DMS53 treated with DMSO at 0.1 percent for 48 hours (cell line): Measurements from ENCODE around the gene ZNF853.
"Not testable (repeated sequence)": the region's sequence is repeated elsewhere in the genome, so short reads cannot be mapped to it uniquely, and the experiment has no call there.

ENCODE experiments used
- DNase-seq: peaks from one replicate; lab custom pipeline; 2025; ENCODE audit not compliant: unreplicated experiment; lab: John Stamatoyannopoulos, UW

ZNF853 gene

DNA sequence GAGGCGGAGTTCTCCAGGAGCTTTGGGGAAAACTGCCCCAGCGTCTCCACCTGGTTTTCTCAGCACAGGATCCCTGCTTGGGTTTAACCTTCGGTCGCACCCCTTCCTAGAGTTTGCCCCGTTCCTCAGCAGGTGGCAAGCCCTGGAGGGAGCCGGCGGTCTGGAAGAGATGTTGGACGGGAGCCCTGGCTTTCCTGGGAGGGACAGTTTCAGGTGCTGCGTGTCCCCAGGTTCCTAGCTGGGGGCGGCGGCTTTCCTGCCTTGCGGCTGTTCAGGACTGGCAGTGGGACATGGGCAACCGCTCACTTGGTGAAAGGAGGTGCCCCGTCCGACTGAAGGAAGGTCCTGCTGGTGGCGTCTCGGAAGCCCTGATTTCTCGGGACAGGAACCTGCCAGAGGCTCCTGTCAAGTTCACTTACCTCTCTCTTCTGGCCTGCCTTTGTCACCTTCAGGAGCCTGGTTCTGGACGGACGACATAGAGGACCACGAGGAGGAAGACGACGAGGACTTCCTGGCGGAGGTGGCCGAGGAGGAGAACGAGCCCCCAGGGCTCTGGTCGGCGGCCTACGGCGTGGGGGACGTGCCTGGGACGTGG, 36.5 kb downstream of the ZNF853 start:
- DNase-seq = no peak

DNA sequence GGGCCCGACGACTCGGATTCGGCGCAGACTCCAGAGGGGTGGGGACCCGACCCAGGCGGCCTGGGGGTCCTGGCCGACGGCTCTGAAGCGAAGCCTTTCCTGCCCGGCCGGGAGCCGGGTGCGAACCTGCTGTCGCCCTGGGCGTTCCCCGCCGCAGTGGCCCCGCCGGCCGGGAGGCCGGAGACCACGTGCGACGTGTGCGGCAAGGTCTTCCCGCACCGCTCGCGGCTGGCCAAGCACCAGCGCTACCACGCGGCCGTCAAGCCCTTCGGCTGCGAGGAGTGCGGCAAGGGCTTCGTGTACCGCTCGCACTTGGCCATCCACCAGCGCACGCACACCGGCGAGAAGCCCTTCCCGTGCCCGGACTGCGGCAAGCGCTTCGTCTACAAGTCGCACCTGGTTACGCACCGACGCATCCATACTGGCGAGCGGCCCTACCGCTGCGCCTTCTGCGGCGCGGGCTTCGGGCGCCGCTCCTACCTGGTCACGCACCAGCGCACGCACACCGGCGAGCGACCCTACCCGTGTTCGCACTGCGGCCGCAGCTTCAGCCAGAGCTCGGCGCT, 37.1 kb downstream of the ZNF853 start:
- DNase-seq = no peak

DNA sequence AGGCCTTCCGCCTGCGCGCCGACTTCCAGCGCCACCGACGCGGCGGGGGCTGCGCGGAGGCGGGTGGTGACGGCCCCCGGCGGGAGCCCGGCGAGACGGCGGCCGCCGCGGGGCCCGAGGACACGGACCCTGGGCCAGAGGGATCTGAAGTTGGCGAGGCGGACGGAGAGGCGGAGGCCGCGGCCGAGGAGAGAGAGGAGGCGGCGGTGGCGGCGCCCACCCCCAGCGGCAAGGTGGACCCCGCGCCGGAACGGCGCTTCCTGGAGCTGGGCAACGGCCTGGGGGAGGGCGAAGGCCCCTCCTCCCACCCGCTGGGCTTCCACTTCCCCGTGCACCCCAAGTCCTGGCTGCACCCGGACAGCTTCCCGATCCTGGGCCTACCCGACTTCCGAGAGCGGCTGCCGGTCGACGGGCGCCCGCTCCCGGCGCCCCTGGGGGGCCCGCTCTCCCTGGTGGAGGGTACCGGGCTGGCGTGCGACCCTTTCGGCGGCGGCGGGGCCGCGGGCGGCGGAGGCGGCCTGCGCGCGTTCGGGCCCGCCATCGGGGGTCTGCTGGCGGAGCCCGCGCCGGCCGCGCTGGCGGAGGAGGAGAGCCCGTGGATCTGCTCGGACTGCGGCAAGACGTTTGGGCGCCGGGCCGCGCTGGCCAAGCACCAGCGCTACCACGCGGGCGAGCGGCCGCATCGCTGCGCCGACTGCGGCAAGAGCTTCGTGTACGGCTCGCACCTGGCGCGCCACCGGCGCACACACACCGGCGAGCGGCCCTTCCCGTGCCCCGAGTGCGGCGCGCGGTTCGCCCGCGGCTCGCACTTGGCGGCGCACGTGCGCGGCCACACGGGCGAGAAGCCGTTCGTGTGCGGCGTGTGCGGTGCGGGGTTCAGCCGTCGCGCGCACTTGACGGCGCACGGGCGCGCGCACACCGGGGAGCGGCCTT, 37.9 kb downstream of the ZNF853 start:
- DNase-seq = no peak

DNA sequence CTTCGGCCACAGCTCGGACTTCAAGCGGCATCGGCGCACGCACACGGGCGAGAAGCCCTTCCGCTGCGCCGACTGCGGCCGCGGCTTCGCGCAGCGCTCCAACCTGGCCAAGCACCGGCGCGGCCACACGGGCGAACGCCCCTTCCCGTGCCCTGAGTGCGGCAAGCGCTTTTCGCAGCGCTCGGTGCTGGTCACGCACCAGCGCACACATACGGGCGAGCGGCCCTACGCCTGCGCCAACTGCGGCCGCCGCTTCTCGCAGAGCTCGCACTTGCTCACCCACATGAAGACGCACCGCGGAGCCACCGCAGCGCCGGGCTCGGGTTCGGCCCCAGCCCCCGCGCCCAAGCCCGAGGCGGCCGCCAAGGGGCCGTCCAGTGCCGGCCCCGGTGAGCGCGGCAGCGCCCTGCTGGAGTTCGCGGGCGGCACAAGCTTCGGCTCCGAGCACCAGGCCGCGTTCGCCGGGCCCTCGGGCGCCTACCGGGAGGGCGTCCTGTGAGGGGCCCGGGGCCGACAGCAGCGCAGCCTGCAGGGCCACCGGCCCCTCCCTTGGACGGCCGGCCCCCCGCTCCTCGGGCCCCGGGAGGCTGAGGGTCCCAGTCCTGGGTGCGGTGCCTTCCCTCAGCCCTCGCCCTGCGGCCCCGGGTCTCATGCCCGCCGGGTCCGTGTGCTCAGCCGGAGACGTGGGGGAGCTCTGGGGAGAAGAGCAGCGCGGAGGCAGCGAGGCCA, 38.9 kb downstream of the ZNF853 start:
- DNase-seq = no peak

DNA sequence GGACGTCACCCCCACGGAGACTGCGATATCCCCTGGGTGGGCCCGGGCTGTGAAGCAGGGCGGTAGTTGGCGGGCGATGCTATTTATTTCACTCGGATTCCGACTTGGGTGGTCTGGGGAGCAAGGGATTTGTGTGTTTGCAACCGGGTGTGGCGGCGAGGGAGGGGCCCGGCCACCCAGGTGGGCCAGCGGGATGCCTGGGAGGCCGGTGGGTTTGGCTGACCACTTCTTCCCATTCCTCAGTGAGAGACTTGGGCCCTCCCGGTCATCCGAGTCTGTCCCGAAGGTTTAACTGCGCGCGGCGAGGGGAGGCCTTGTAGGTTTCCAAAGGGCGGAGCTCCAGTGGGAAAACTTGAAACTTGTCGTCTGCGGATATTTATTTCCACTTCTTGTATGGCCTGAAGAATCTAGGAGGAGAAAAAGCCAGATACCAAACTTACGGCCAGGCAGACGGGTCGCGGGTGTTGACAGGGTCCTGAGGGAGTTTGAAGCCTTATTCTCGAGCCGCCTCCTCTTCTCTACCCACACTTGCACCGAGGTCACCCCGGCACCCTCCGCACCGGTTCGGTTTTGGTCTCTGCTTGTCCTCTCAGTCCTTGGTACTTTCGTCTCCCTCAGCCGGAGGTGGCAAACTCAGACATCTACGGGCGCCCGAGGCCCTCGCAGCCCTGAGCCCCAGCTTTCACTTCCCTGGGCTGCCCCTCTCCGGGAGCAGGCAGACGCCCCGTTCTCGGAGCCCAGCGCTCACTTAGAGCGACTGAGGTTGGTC, 39.6 kb downstream of the ZNF853 start:
- no peak for DNase-seq

DNA sequence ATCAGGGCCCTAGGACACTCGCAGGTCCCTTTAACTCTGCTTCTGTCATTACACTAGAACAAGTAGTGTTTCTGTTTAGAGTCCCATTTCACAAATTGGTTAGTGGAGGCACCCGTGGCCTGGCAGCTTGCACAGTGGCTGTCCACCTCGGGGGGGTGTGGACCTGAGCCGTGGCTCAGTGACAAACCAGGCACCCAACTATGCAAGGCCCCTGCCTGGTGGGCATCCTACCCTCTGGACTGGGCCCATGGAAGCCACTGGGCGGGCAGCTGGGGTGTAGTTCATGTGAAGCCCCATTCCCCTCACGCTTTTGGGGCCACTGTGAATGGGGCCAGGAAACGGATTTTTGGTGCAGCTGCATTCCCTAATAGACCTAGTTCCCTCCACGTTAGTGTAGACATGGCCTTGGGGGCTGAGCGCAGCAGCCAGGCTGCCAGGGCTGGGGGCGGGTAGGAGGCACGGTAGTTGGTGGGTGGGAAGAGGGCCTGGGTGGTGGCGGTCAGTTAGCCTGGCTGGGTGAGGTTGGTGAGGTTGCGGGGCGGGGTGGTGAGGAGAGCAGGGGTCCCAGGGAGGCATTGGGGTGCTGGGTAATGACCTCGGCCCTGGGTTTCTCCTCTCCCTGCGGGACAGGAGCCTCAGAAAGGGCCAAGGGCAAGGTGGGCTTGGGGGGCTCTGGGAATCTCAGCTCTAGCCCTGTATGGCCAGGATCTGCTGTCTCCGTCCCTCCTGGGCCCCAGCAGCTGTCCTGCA, 40.4 kb downstream of the ZNF853 start:
- no peak for DNase-seq

DNA sequence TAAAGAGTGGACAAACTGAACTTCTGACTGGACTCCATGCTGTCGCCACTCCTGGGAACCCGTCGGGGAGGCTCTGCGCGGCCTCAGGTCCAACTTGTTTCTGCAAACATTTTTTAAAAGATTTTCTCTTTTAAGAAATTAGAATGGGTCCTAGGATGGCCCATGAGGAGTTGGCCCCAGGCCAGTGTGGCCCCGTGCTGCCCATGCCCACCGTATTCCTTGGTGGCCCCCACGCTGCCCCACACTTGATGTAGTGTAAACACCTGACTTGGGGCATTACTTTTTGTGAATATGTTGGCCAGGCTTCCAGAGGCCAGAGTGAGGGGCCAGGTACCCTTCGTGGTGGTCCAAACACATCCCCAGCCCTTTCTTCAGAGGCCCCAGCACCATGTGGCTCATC, 41.0 kb downstream of the ZNF853 start:
- no peak for DNase-seq

DNA sequence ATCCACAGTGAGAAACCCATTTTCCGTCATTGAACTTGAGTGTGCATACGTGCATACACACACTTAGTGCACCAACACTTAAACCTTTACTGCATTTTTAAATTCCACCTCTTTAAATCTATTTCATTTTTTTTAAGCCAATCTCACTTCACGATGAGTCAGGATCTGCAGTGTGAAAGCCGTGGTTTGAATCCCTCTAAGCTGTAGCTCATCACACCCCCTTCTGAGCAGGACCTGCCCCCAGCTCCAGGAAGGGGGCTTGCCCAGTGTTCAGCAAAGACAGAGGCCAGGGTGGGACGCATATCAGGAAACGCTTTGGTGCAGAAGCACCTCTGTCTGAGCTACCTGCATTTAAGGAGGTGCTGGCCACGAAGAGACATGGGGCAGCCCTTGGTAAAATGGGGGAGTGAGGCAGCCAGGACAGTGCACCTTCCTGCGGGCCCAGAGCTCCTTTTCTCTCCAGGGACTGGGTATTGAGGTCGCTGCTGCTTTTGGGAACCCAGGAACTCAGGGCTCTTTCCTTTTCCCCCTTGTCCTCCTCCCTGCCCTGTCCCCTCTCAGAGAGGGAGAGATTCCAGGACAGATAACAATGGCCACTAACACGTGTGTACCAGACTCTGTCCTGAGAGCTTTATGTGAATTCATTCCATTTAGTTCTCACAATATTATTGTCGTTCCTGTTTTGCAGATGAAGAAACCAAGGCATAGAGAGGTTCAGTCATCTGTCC, 43.4 kb downstream of the ZNF853 start:
- DNase-seq = no peak

DNA sequence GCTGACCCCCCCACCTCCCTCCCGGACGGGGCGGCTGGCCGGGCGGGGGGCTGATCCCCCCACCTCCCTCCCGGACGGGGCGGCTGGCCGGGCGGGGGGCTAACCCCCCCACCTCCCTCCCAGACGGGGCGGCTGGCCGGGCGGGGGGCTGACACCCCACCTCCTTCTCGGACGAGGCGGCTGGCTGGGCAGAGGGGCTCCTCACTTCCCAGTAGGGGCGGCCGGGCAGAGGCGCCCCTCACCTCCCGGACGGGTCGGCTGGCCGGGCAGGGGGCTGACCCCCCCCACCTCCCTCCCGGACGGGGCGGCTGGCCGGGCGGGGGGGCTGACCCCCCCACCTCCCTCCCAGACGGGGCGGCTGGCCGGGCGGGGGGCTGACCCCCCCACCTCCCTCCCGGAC, 55.4 kb downstream of the ZNF853 start:
- DNase-seq = not testable (repeated sequence)
